Stimulated activated naive B cell treated with anti-CD40 and anti-IgM and Interleukin-4, amounts not matched to agents 10 μg/mL and 1 μg/mL and 100 μg/mL, for 72 hours (primary cell): Measurements from ENCODE around the gene SUPV3L1.
"Not testable (repeated sequence)": the region's sequence is repeated elsewhere in the genome, so short reads cannot be mapped to it uniquely, and the experiment has no call there.

Source experiments
- ATAC-seq, 2 donors: fragments of 150-1000 bp; cut with Tn5 transposase; replicated peaks; 2 replicates each; pipeline ENCODE4 v1.10.0; 2021; ENCODE audit warnings: moderate library complexity in 1 of 2
- DNase-seq: peaks from one replicate; pipeline ENCODE4 v3.0.0; 2021
- H3K27ac Mint-ChIP-seq: one replicate; pipeline ENCODE4 v1.8.0; 2022; ENCODE audit warnings: mild to moderate bottlenecking, mixed read lengths
- H3K27me3 Mint-ChIP-seq, 2 donors: one replicate each; pipeline ENCODE4 v1.8.0; 2022; ENCODE audit warnings: mixed read lengths in 2 of 2
- H3K36me3 Mint-ChIP-seq, 2 donors: one replicate each; pipeline ENCODE4 v1.8.0; 2022; ENCODE audit warnings: mixed read lengths in 2 of 2, mild to moderate bottlenecking in 1 of 2
- H3K4me1 Mint-ChIP-seq, 2 donors: one replicate each; pipeline ENCODE4 v1.8.0; 2022; ENCODE audit warnings: mixed read lengths in 2 of 2, mild to moderate bottlenecking in 1 of 2
- H3K4me3 Mint-ChIP-seq, 2 donors: one replicate each; pipeline ENCODE4 v1.8.0; 2022; ENCODE audit warnings: mild to moderate bottlenecking in 2 of 2, mixed read lengths in 2 of 2, moderate library complexity in 1 of 2
- H3K9me3 Mint-ChIP-seq, 2 donors: one replicate each; pipeline ENCODE4 v1.8.0; 2022; ENCODE audit warnings: mixed read lengths in 2 of 2, mild to moderate bottlenecking in 1 of 2

SUPV3L1 gene

GRCh38 chr10:69247313-69247710 is 67.3 kb downstream of the SUPV3L1 start:
- Mint-ChIP-seq H3K27ac (no peak overlapping the region), H3K9me3 (no peaks in the 10 kb centered on the region), H3K27me3 (no peaks in the 10 kb centered on the region), H3K36me3 (no peaks in the 10 kb centered on the region), H3K4me3 (no peak overlapping the region), H3K4me1 (no peaks in the 10 kb centered on the region)
- DNase-seq = no peak
- ATAC-seq = no peak

GRCh38 chr10:69248117-69248730 is 68.2 kb downstream of the SUPV3L1 start:
- H3K4me3 Mint-ChIP-seq = no peak overlapping the region
- no peak overlapping the region for H3K27ac Mint-ChIP-seq
- no peak for ATAC-seq
- no peak for DNase-seq
- no peaks in the 10 kb centered on the region for H3K9me3 Mint-ChIP-seq
- H3K4me1 Mint-ChIP-seq = no peaks in the 10 kb centered on the region
- H3K36me3 Mint-ChIP-seq = no peaks in the 10 kb centered on the region
- H3K27me3 Mint-ChIP-seq = no peaks in the 10 kb centered on the region

GRCh38 chr10:69250041-69250440 is 70.0 kb downstream of the SUPV3L1 start:
- Mint-ChIP-seq H3K4me3 (no peak overlapping the region), H3K27me3 (peaks cover 0 to 3% of the 10 kb centered on the region in 2 donors), H3K4me1 (no peaks in the 10 kb centered on the region), H3K9me3 (no peaks in the 10 kb centered on the region), H3K27ac (peak overlapping the region; percentile 37), H3K36me3 (no peaks in the 10 kb centered on the region)
- no peak for ATAC-seq
- no peak for DNase-seq

GRCh38 chr10:69251417-69251816 is 71.4 kb downstream of the SUPV3L1 start:
- not testable (repeated sequence) for H3K27me3 Mint-ChIP-seq, H3K36me3 Mint-ChIP-seq

GRCh38 chr10:69253171-69253570 is 73.1 kb downstream of the SUPV3L1 start:
- ATAC-seq = no peak

More at GRCh38 chr10:69251417-69251816, 71.4 kb downstream of the SUPV3L1 start:
- H3K27ac Mint-ChIP-seq, ATAC-seq, DNase-seq, H3K4me1 Mint-ChIP-seq, H3K4me3 Mint-ChIP-seq, H3K9me3 Mint-ChIP-seq: not testable (repeated sequence)

GRCh38 chr10:69254877-69255276 is 74.8 kb downstream of the SUPV3L1 start:
- no peak for DNase-seq
- H3K4me1 Mint-ChIP-seq = no peaks in the 10 kb centered on the region
- peaks cover 0 to 5% of the 10 kb centered on the region in 2 donors for H3K9me3 Mint-ChIP-seq

More at GRCh38 chr10:69253171-69253570, 73.1 kb downstream of the SUPV3L1 start:
- H3K9me3 Mint-ChIP-seq = no peaks in the 10 kb centered on the region
- H3K4me1 Mint-ChIP-seq = no peaks in the 10 kb centered on the region
- no peak for DNase-seq
- no peak overlapping the region for H3K27ac Mint-ChIP-seq
- no peak overlapping the region for H3K4me3 Mint-ChIP-seq
- peaks cover 0 to 3% of the 10 kb centered on the region in 2 donors for H3K27me3 Mint-ChIP-seq
- no peaks in the 10 kb centered on the region for H3K36me3 Mint-ChIP-seq

More at GRCh38 chr10:69254877-69255276, 74.8 kb downstream of the SUPV3L1 start:
- peaks cover 0 to 3% of the 10 kb centered on the region in 2 donors for H3K27me3 Mint-ChIP-seq
- H3K27ac Mint-ChIP-seq = no peak overlapping the region
- no peaks in the 10 kb centered on the region for H3K36me3 Mint-ChIP-seq
- no peak overlapping the region for H3K4me3 Mint-ChIP-seq
- ATAC-seq = no peak
